SK-N-SH (cell line): ENCODE data around the gene RBMS3.

ENCODE experiments used
- POLR2AphosphoS5 ChIP-seq: IDR thresholded peaks from 2 replicates; pipeline ENCODE4 v1.6.1; 2012; ENCODE audit warnings: low read depth, low read length
- TF ChIP-seq, protein P1 (sequence below): fragments of 200-600 bp; sonication (generic); IDR thresholded peaks from 2 replicates; pipeline ENCODE4 v1.6.1; 2017; ENCODE audit warnings: antibody characterized with exemption, mild to moderate bottlenecking, moderate library complexity
- TF ChIP-seq, protein P2 (sequence below): IDR thresholded peaks from 2 replicates; pipeline ENCODE4 v1.6.1; 2012; ENCODE audit warnings: mild to moderate bottlenecking, low read depth, low read length, moderate library complexity
- TF ChIP-seq, protein P3 (sequence below): fragments of 150-350 bp; IDR thresholded peaks from 2 replicates; pipeline ENCODE4 v1.6.1; 2017; ENCODE audit warnings: antibody characterized with exemption, low read length, low read depth, borderline replicate concordance

DNA sequence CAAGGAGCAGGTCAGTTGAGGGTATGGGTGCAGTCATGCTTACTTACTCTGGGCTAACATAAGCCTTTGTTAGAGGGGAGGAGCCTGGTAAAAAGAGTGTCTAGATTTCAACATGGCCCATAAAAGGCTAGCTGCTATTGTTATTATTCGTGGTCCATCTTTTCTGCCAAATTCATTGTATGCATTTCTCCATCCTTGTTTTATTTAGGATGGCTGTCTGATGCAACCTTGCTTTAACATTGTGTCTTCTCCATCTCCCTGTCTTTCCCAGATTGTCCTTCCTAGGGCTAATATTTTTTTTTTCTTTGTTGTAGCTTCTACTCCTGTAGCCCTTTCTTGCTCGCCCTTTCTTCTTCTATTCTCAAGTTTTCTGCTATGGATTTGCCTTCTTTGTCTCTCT, 12.6 kb downstream of the RBMS3 start:
- no peak for TF ChIP-seq POLR2AphosphoS5
- TF ChIP-seq, protein P1, sequence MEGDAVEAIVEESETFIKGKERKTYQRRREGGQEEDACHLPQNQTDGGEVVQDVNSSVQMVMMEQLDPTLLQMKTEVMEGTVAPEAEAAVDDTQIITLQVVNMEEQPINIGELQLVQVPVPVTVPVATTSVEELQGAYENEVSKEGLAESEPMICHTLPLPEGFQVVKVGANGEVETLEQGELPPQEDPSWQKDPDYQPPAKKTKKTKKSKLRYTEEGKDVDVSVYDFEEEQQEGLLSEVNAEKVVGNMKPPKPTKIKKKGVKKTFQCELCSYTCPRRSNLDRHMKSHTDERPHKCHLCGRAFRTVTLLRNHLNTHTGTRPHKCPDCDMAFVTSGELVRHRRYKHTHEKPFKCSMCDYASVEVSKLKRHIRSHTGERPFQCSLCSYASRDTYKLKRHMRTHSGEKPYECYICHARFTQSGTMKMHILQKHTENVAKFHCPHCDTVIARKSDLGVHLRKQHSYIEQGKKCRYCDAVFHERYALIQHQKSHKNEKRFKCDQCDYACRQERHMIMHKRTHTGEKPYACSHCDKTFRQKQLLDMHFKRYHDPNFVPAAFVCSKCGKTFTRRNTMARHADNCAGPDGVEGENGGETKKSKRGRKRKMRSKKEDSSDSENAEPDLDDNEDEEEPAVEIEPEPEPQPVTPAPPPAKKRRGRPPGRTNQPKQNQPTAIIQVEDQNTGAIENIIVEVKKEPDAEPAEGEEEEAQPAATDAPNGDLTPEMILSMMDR = no peak
- TF ChIP-seq, protein P2, sequence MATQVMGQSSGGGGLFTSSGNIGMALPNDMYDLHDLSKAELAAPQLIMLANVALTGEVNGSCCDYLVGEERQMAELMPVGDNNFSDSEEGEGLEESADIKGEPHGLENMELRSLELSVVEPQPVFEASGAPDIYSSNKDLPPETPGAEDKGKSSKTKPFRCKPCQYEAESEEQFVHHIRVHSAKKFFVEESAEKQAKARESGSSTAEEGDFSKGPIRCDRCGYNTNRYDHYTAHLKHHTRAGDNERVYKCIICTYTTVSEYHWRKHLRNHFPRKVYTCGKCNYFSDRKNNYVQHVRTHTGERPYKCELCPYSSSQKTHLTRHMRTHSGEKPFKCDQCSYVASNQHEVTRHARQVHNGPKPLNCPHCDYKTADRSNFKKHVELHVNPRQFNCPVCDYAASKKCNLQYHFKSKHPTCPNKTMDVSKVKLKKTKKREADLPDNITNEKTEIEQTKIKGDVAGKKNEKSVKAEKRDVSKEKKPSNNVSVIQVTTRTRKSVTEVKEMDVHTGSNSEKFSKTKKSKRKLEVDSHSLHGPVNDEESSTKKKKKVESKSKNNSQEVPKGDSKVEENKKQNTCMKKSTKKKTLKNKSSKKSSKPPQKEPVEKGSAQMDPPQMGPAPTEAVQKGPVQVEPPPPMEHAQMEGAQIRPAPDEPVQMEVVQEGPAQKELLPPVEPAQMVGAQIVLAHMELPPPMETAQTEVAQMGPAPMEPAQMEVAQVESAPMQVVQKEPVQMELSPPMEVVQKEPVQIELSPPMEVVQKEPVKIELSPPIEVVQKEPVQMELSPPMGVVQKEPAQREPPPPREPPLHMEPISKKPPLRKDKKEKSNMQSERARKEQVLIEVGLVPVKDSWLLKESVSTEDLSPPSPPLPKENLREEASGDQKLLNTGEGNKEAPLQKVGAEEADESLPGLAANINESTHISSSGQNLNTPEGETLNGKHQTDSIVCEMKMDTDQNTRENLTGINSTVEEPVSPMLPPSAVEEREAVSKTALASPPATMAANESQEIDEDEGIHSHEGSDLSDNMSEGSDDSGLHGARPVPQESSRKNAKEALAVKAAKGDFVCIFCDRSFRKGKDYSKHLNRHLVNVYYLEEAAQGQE = no peak
- TF ChIP-seq, protein P3, sequence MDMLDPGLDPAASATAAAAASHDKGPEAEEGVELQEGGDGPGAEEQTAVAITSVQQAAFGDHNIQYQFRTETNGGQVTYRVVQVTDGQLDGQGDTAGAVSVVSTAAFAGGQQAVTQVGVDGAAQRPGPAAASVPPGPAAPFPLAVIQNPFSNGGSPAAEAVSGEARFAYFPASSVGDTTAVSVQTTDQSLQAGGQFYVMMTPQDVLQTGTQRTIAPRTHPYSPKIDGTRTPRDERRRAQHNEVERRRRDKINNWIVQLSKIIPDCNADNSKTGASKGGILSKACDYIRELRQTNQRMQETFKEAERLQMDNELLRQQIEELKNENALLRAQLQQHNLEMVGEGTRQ = no peak
